Fibroblast of upper back skin (primary cell): ENCODE results near the gene TRIP4.

Experiments
- DNase-seq: peaks from one replicate; pipeline ENCODE4 v3.0.0-alpha.2; 2013

TRIP4 gene

DNA sequence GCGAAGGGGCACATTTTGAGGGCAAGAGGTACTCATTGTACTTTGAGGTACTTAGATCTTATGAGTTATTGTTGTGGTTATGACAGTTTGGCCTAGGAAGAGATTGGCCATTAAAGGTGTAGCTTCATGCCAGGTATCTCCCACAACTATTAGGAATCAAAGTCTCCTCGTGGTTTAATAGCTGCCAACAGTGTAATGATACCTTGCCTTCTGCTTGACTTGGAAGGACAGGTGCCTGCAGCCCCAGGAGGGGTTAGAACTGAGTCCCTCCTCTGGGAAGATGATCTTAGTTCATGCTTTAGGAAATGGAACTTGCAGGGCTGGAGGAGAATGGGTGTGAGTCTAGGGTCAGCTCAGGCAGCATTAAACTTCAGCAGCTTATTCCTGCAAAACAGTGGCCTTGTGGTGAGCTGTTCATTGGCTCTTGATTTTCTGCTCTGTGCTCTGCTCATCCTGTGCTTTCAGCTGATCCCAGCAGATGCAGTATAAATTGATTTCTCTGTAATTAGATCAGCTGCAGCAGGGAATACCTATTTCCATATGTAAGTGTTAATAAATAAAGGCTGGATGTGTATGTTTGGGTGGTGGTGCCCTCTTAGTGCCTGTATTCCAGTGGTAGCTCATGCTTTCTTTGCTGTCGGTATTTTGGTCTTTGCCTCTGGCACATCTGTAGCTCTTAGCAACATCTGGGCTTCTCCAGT, 113.2 kb downstream of the TRIP4 start:
- DNase-seq = no peak

DNA sequence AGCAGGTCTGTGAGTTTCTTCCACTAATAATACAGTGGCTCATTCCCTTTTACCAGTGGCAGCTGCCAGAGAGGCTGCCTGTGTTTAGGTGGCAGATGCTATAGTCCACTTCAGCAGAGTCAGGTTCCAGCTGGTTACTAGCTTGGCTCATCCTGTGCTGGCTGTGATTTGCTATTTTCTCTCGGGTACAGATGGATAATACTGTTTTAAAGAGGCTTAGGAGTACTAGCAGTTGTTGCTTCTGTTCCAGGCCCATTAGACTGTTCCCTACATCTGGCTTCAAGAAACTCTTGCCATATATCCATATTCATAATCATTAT, 113.7 kb downstream of the TRIP4 start:
- no peak for DNase-seq

DNA sequence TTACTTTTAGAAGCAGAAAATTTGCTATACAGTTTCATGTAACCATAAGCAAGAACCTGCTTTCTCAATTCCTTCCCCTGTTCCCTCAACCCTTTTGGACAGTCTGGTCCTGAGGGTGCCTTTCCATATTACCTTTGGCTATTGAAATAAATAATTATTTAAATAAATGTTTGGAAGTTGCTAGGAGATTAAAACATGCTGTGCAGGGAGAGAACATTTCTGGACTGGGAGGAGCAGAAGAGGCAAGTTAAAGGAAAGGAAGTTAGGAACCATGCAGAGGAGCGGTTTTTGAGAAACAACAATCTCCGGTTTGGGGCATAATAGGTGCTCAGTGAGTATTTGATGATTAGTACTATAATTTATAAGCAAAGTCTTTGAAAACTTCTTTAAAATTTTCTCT, 114.5 kb downstream of the TRIP4 start:
- no peak for DNase-seq

DNA sequence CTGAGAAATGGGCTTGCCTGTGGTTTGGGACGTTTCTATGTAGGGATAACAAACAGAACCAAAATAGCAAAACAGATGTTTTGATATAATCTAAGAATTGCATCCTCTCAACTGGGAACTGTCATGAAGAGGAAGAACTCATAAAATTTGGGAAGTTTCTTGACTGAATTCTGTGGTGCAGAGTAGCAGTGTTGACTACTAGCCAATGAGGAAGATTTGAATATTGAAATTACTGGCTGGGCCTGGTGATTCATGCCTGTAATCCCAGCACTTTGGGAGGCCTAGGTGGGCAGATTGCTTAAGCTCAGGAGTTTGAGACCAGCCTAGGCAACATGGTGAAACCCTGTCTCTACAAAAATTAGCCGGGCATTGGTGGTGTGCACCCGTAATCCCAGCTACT, 114.9 kb downstream of the TRIP4 start:
- peak; percentile 12 for DNase-seq

DNA sequence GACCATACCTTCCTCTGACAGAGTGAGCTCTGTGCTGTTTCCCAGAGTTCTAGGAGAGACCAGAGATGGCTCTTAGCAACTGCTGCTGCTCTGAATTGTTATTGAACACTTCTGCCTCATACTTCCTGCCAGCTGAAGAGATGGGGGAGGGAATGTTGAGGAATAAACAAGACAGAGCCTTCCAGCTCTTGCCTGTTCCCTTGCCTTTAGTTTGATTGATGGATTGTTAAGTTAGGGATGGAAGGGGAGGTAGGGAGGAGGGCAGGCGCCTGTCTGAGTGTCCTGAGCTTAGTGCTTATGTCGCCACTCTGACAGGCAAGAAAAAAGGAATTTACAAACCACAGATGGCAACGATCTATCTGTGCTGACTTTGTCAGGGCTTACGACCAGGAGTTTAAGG, 115.6 kb downstream of the TRIP4 start:
- DNase-seq = peak; percentile 62

DNA sequence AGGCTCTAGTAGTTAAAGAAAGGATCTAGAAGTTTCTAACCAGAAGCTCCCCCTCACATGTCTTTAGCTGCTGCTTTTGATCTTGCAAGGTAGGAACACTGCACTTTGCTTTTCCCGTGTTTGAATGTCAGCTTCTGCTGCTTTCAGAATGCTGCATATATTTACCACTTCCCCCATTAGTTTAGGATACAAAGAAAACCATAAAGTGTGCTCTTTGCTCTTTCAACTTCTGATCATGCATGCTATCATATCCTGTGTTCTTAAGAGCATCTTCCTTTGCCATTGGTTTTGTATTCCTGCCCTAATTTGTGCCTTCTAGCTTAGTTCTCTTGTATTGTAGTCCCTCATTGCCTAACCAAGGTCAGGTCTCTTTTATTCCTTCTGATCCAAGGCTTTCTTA, 116.0 kb downstream of the TRIP4 start:
- DNase-seq = no peak
